Omental fat pad (tissue), 4 donors: ENCODE results near the gene TMEM205. TPM values are rescaled to one million over a fixed set of nuclear protein-coding genes. Genes with fewer than 3 reads are reported as not detected.
"Not testable (repeated sequence)": the region's sequence is repeated elsewhere in the genome, so short reads cannot be mapped to it uniquely, and the experiment has no call there.

Experiments used
- ATAC-seq: fragments of 150-250 bp; one replicate; pipeline ENCODE4 v1.9.1; 2016; ENCODE audit warnings: mild to moderate bottlenecking, moderate library complexity; ENCODE audit not compliant: low FRiP score
- DNase-seq: peaks from one replicate; pipeline ENCODE4 v3.0.0-alpha.2; 2019; ENCODE audit warnings: low spot score
- total RNA-seq, 4 donors: library from RNA; depleted of rRNA; stranded (reverse); fragments of >200 nt; gene quantifications; one replicate each; pipeline ENCODE4 v1.1.0, GENCODE V29; 2016
- TF ChIP-seq, protein P1 (sequence below), 3 donors: fragments of 450-650 bp; IDR thresholded peaks; one replicate each; pipeline ENCODE4 v1.5.1; 2016 to 2017; ENCODE audit warnings: antibody characterized with exemption in 3 of 3, mild to moderate bottlenecking in 3 of 3, moderate library complexity in 2 of 3

Gene TMEM205
- total RNA-seq, 4 donors from 2014 or later: 144 to 252 (median 185) TPM

DNA sequence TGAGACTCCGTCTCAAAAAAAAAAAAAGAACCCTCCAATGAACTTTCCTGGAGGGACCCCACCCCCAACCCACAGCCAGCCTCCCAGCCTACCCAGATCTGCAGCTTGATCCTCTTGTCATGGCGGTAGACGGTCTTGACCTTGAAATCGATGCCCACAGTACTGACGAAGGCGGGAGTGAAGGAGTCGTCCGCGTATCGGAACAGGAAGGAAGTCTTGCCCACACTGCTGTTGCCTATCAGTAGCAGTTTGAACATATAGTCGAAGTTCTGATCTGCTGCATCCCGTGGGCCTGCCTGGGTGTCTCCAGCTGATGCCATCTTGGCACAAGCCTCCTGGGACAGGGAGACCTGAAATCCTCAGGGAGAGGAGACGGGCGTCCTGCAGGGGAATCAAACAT, 9.0 kb downstream of the TMEM205 start:
- no peak for ATAC-seq

DNA sequence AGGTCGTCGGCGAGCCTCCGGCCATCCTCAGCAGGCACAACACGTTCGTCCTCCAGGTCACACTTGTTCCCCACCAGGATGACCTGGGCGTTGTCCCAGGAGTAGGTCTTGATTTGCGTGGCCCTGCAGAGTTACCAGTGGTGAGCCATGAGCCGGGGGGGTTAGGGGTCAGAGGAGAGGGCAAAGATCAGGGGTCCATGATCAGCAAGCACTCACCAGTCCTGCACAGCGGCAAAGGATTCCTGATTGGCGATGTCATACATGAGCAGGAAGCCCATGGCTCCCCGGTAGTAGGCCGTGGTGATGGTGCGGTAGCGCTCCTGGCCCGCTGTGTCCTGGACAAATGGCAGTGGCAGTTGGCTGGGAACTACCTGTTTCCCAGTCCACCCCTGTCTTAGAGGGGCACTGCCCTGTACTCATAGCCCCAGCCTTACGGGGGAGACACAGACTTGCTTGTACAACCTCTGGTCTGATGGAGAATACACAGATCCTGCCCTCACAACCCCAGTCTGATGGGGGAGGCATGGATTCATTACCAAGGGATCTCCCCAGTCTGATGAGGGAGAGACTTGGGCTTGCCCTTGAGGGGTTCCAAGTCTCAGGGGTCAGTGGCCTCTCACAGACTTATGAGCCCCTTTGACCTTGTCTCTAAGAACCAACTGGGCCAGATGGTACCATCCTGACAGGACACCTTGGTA, 10.5 kb downstream of the TMEM205 start:
- no peak for DNase-seq
- ATAC-seq: no peak
- TF ChIP-seq, protein P1, sequence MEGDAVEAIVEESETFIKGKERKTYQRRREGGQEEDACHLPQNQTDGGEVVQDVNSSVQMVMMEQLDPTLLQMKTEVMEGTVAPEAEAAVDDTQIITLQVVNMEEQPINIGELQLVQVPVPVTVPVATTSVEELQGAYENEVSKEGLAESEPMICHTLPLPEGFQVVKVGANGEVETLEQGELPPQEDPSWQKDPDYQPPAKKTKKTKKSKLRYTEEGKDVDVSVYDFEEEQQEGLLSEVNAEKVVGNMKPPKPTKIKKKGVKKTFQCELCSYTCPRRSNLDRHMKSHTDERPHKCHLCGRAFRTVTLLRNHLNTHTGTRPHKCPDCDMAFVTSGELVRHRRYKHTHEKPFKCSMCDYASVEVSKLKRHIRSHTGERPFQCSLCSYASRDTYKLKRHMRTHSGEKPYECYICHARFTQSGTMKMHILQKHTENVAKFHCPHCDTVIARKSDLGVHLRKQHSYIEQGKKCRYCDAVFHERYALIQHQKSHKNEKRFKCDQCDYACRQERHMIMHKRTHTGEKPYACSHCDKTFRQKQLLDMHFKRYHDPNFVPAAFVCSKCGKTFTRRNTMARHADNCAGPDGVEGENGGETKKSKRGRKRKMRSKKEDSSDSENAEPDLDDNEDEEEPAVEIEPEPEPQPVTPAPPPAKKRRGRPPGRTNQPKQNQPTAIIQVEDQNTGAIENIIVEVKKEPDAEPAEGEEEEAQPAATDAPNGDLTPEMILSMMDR (IDR thresholded peaks at IDR 0.05): no peak

More for the DNA sequence above, 9.0 kb downstream of the TMEM205 start:
- no peak for DNase-seq
- TF ChIP-seq, protein P1 (IDR thresholded peaks at IDR 0.05): no peak

DNA sequence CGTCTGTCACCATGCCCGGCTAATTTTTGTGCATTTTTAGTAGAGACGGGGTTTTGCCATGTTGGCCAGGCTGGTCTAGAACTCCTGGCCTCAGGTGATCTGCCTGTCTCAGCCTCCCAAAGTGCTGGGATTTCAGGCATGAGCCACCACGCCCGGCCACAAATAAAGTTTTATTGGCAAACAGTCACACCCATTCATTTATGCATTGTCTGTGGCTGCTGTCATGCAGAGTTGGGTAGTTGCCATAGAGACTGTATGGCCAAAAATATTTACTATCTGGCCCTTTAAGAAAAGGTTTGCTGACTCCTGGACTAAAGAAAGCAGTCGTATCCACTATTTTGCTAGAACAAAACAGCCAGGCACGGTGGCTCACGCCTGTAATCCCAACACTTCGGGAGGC, 12.2 kb downstream of the TMEM205 start:
- not testable (repeated sequence) for DNase-seq, ATAC-seq

DNA sequence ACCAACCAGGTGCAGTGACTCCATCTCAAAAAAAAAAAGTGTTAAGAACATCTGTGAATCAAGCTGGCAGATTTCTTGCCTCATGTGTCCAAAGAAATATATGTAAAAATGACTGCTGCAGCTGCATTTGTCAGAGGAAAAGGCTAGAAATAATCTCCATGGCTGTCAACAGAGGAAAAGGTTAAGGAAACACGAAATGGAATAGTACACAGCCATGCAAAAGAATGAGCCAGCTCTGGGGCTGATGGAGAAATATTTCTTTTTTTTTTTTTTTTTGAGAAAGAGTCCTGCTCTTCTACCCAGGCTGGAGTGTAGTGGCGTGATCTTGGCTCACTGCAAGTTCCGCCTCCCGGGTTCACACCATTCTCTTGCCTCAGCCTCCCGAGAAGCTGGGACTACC, 13.2 kb downstream of the TMEM205 start:
- TF ChIP-seq, protein P1 (IDR thresholded peaks at IDR 0.05): no peak

DNA sequence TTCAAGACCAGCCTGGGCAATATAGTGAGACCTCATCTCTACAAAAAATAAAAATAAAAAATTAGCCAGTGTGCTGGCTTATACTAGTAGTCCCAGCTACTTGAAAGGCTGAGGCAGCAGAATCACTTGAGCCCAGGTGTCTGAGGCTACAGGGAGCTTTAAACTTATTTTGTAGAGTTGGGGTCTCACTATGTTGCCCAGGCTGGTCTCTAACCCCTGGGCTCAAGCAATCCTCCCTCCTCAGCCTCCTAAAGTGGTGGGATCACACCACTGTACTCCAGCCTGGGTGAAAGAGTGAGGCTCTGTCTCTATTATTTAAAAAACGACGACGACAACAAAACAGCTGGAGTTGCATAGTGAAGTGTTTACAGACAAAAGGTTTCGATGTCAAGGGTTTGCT, 14.6 kb downstream of the TMEM205 start:
- no peak for ATAC-seq
- no peak for DNase-seq
- TF ChIP-seq, protein P1 (IDR thresholded peaks at IDR 0.05): no peak

More for the DNA sequence above, 13.2 kb downstream of the TMEM205 start:
- DNase-seq (no peak), ATAC-seq (no peak)

DNA sequence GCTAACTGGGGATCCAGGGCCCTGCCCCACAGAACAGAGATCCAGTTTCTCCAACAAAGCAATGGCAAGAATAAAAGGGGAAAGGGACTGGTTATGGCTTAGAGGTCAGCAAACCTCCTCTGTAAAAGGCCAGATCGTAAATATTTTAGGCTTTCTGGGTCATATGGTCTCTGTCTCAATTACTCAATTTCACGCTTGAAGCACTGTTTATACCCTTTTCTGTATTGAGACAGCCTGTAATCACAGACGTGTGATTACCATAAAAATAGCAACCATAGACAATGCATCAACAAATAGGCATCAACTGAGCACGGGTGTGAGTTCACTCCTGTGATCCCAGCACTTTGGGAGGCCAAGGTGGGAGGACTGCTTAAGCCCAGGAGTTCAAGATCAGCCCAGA, 15.9 kb downstream of the TMEM205 start:
- ATAC-seq (no peak), DNase-seq (no peak)
- TF ChIP-seq, protein P1 (IDR thresholded peaks at IDR 0.05): no peak

DNA sequence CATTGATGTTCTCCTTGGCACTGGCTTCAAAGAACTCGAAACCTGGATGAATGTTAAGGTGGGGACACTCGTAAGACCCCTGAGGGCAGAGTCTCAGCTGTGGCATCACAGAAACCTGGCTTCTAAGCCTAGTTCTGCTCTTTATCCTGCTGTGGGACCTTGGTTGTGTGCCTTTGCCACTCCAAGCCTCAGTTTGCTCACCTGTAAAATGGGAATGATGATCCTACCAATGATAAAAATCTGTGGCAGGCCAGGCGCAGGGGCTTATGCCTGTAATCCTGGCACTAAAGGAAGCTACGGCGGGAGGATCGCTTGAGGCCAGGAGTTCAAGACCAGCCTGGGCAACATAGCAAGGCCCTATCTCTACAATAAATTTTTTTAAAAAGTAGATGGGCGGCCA, 20.5 kb downstream of the TMEM205 start:
- DNase-seq (no peak), ATAC-seq (no peak)
- TF ChIP-seq, protein P1 (IDR thresholded peaks at IDR 0.05): no peak
